ENCODE results near the gene NPLOC4.

- TF ChIP-seq, protein P1, sequence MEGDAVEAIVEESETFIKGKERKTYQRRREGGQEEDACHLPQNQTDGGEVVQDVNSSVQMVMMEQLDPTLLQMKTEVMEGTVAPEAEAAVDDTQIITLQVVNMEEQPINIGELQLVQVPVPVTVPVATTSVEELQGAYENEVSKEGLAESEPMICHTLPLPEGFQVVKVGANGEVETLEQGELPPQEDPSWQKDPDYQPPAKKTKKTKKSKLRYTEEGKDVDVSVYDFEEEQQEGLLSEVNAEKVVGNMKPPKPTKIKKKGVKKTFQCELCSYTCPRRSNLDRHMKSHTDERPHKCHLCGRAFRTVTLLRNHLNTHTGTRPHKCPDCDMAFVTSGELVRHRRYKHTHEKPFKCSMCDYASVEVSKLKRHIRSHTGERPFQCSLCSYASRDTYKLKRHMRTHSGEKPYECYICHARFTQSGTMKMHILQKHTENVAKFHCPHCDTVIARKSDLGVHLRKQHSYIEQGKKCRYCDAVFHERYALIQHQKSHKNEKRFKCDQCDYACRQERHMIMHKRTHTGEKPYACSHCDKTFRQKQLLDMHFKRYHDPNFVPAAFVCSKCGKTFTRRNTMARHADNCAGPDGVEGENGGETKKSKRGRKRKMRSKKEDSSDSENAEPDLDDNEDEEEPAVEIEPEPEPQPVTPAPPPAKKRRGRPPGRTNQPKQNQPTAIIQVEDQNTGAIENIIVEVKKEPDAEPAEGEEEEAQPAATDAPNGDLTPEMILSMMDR (conservative IDR thresholded peaks at IDR 0.05 in 1 of 2, IDR thresholded peaks at IDR 0.05 in 1 of 2; ENCODE audit: extremely low read depth in 1 of 2, insufficient read depth in 1 of 2, low read depth in 1 of 2, low read length in 2 of 2), result no peak
- TF ChIP-seq EZH2 (IDR thresholded peaks at IDR 0.05; ENCODE audit: borderline replicate concordance, low read length), result peak; percentile 85
Measured at GRCh38 chr17:81647640-81648012, 10.7 kb upstream of the NPLOC4 start.
